Measurements from ENCODE around the gene HOXD11.
A peak's percentile ranks its signal among the peaks of the same experiment; 100 is the strongest.

The HOXD11 gene

DNA sequence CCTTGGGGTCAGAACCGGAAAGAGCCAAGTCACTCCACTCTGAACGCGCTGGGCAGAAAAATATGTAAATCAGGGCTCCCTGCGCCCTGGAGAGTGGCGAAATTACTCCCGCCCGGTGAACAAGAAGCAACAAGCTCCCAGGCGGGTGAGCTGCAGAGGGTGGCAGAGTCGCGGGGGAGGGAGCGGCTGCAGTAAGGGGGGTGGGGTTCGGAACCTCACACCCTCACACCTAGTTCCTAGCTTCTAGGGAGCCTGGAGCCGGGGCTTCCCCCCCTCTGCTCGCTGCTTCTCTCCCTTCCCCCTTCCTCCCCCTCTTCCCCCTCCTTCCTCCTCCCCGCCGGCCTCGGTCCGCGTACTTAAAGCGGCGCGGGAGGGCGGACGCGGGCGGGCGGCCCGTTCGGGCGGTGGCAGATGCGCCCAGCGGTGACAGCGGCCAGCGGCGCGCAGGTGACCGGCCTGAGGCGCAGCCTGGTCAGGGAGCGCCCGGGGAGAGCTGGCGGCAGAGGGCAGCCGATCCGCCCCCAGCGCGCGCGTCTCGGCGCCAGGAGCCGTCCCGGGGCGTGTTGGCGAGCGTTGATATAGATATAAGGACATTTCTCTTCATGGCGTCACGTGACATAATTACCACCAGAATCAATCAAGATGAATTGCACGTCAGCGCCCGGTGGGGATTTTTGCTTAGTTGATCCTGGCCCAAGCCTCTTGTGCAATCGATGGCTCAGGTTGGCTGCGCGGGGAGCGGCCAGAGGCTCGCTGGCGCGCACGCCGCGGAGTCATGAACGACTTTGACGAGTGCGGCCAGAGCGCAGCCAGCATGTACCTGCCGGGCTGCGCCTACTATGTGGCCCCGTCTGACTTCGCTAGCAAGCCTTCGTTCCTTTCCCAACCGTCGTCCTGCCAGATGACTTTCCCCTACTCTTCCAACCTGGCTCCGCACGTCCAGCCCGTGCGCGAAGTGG, at the start of gene HOXD11:
HOXD11 (plus strand) TSS at position 700 of the 959 bp plus-strand sequence; CDS start at position 776, 76 bp downstream.
- Mint-ChIP-seq H3K27ac (no peak within 1 kb of the TSS), H3K27me3 (peaks cover 95% of the 10 kb centered on the region), H3K4me3 (peak within 1 kb of the TSS; percentile 62 to 77), H3K9me3 (no peaks in the 10 kb centered on the region), H3K4me1 (peaks cover 48% of the 10 kb centered on the region)
- ATAC-seq (peak; percentile 61), DNase-seq (no peak)

DNA sequence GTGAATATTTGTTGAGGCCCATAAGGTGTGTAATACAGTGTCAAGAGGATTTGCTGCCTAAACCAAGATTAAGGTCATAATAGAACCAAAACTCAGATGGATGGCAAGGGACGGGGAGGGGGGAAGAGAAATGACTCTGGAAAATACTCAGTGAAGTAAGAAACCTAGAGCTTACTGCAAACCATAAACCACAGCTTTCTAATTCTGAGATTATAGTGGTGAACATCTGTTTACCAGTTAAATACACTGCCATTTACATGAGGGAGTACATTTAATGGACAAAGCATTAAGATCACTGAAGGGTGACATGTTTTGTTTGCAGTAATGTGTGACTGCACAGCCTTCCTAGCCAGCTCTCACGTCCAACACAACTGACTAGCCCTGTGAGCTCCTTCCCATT, 43.1 kb upstream of the HOXD11 start:
- ATAC-seq (peak; percentile 88), DNase-seq (no peak)
- H3K4me3 Mint-ChIP-seq: no peak overlapping the region
- peaks cover 73% of the 10 kb centered on the region for H3K27me3 Mint-ChIP-seq
- peaks cover 19% of the 10 kb centered on the region for H3K4me1 Mint-ChIP-seq
- no peak overlapping the region for H3K27ac Mint-ChIP-seq
- H3K9me3 Mint-ChIP-seq: no peaks in the 10 kb centered on the region

DNA sequence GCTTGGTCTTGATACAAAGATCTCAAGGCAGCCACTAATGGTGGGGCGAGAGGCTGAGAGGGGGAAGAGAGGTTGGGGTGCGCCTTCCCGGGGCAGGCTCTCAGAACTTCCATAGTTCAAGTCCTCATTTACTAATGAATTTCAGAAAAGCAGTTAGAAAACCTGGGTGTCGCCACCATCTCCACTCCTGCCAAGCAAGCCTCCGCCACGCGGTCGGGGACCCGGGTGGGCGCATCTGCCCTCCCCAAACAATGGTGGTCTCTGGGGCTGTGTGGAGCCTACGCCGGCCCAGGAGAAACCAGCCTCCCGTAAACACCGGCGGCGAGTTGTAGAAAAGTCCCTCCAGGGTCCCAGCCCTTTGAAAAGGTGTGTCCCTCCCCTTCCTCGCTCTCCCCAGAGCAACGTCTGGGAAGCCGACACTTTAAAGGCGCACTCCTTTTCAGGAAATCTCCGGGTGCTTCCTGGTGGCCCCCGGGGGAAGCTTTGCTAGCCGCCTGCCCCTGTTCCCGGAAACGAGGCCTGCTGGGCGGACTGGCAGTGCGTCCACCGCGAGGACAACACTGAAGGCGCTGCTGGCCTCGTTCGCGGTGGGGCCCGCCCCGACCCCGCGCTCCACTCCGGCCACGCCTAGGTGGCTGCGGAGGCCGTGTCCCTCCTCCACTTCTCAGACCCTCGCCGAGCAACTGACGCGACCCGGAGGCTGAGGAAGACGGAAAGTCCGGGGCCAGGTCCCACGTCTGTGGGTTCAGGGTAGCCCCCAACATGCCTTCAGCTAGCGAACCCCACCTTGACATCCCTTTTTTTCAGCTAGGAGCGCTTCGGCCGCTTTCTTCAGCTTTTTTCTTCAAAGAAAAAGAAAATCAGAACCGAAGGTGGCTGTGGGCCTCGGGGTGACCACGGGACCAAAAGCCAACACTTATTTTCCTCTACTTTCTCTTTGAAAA, 40.2 kb upstream of the HOXD11 start:
- peak overlapping the region; percentile 40 to 50 for H3K4me3 Mint-ChIP-seq
- ATAC-seq: no peak
- no peak for DNase-seq
- H3K4me1 Mint-ChIP-seq: peaks cover 26% of the 10 kb centered on the region
- peak overlapping the region in 1 of 2 donors; percentile 85 for H3K27ac Mint-ChIP-seq
- no peaks in the 10 kb centered on the region for H3K9me3 Mint-ChIP-seq
- H3K27me3 Mint-ChIP-seq: peaks cover 84% of the 10 kb centered on the region

DNA sequence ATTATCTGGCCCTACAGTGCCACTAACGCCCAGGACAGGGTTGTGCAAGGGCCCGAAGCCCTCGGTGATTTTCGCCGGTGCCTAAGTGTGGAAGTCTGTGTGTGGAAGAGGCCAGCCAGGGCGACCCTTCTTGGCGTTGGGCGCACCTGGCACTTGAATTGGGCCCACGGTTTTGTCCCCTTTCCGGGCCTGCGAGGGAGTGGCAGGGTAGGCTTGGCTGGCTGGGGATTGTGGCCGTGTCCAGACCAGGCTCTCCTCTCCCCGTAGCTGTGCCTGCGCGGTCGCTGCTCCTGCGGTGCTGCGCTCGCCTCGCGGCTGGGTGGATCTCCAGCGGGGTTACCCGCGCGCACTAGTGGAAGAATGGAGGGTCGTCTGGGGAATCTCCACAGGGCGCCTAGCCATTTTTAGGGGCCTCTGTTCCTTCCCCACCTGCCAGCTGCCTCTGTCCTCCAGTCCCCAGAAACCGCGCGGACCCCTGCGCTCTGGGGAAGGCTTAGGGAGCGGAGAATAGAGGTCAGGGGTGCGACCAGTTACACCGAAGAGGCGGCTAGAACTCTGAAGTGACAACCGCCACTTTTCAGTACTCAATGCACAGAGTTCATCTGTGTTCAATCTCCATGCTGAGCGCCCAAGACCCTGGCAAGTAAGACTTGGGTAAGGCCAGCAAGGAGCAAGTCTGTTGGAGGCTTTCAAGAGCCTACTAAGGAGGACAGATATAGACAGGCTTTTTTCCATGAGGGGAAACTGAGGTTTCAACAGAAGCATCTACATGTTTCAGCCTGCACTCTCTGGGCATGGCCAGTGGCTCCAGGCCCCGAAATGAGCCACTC, 39.3 kb upstream of the HOXD11 start:
- no peaks in the 10 kb centered on the region for H3K9me3 Mint-ChIP-seq
- no peak for ATAC-seq
- DNase-seq: no peak
- H3K27ac Mint-ChIP-seq: peak overlapping the region in 1 of 2 donors; percentile 68
- peak overlapping the region; percentile 40 to 50 for H3K4me3 Mint-ChIP-seq
- H3K27me3 Mint-ChIP-seq: peaks cover 84% of the 10 kb centered on the region
- H3K4me1 Mint-ChIP-seq: peaks cover 29% of the 10 kb centered on the region

DNA sequence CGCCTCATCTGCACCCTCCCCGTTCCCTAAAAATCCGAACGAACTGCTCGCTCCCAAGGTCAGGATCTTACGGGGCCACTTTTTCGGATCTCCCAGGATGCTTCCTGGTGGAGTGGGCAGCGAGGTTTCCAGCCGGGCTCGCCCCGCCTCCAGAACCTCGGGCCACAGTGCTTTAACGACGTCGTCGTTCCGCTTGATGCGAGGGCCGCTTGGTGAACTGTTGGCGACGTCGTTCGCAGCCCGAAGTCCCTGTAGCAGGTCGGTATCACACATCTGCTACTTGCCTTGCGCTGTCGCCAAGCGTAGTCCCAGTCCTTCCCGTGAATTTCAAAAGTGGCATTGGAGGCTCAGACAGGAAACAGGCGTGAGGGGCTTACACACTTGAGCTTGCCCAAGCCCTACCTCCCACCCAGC, 38.7 kb upstream of the HOXD11 start:
- peak overlapping the region in 1 of 2 donors; percentile 8 for H3K4me3 Mint-ChIP-seq
- H3K27ac Mint-ChIP-seq: no peak overlapping the region
- H3K27me3 Mint-ChIP-seq: peaks cover 88% of the 10 kb centered on the region
- ATAC-seq (no peak), DNase-seq (no peak)
- no peaks in the 10 kb centered on the region for H3K9me3 Mint-ChIP-seq
- peaks cover 29% of the 10 kb centered on the region for H3K4me1 Mint-ChIP-seq

DNA sequence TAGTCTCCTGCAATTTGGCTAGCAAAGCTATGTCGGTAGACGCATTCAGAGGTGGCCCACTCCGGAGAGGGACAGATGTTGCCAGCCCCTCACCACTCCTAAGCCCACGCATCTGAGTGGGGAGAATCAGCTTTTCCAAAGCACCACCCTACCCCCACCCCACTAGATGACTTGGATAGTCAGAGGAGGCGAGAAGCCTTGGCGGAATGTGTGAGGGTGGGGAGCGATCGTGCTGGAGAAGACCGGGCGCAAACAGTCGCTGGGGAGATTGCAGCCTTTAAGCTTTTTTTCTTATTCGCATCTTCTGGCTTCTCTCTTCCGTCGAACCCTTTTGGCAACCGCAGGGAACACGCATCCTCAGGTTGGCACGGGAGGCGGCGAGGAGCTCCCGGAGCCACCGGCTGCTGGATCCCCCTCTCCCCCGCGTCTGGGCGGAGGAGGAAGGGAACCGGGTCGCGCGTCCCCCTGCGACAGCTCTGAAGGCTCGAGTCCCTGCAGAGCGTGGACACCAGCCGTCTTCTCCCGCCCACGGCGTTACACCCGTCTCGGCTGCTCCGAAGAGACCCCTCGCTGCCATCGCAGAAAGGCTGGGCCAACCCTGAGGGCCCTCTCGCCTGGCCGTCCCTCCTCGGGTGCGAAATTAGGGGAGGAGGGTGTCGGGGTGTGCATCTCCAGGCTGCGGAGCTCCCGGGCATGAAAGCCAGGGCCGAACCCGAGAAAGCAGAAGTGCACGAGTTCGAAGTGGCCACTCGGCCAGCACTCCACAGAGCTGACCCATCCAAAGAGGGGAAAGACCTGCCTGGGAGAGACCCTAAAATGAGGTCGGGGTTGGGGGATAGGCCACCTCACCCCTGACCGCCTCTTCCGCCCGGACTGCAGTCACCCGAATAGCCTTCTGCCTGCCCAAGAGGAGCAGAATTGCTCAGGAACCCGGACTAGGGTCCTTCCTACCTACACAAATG, 35.5 kb upstream of the HOXD11 start:
- Mint-ChIP-seq H3K27me3 (peaks cover 100% of the 10 kb centered on the region), H3K27ac (no peak overlapping the region), H3K4me1 (peaks cover 29% of the 10 kb centered on the region), H3K4me3 (no peak overlapping the region), H3K9me3 (peaks cover 3 to 12% of the 10 kb centered on the region in 2 donors)
- DNase-seq (no peak), ATAC-seq (no peak)

DNA sequence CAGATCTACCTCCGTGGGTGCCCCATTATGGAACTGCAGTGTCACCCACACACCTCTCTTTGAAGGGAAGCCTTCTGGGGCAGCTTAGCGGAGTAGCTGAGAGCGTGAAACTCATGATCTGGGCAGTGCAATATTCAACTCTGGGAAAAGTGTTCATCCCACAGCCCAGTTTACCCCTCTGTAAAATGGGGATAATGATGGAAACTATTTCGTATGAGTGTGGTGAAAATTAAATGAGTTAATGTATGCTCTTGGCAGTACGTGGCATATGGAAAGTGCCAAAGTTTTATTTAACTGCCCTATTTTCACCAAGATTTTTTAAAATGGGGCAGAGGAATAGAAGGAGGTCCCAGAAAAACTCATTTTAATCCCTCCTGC, 34.8 kb upstream of the HOXD11 start:
- Mint-ChIP-seq H3K27ac (no peak overlapping the region), H3K9me3 (peaks cover 5 to 15% of the 10 kb centered on the region in 2 donors), H3K4me1 (peaks cover 23% of the 10 kb centered on the region), H3K27me3 (peaks cover 100% of the 10 kb centered on the region), H3K4me3 (no peak overlapping the region)
- DNase-seq (no peak), ATAC-seq (no peak)

DNA sequence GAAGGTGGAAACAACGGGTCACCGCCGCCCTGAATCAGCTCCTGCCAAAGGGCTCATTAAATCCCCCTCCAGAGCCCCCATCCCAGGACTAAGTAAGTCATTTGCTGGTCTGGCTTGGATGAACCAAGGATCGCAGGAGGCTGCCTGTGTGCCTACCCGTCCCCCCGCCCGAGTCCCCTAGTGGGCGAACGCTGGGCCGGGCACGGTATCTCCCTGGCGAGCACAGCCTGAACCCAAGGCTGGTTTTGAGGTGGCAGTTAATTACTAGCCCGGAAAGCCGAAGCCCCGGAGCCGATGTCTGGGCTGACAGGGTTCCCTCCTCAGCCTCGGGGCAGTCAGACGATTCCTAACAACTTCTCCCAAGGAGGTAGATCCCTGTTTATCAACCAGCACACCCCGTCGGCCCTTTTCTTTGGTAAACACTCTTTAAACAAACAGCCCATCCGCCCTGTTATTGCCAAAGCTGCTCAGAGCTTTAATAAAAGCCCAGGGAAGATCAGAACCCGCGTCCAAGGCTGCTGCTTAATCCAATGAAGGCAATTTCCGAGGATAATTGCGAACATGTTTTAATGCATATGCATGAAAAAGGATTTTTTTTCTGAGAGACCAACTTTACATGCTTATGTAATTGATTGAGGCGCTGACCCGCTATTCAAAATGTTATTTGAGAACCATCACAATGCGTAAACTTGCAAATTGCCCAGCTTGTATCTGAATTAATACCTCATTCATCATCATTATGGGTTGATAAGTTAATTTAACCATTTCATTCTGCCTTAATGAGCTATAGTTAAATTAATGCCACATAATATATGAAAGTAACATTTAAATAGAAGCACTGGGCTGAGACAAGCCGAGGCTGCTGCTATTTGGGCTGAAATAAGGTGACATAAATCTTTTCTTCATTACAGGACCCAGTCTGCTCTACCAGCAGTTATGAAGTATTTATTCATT, 33.9 kb upstream of the HOXD11 start:
- DNase-seq: no peak
- Mint-ChIP-seq H3K4me1 (peaks cover 17% of the 10 kb centered on the region), H3K9me3 (peaks cover 5 to 15% of the 10 kb centered on the region in 2 donors), H3K4me3 (no peak overlapping the region), H3K27ac (no peak overlapping the region), H3K27me3 (peaks cover 94% of the 10 kb centered on the region)
- no peak for ATAC-seq

DNA sequence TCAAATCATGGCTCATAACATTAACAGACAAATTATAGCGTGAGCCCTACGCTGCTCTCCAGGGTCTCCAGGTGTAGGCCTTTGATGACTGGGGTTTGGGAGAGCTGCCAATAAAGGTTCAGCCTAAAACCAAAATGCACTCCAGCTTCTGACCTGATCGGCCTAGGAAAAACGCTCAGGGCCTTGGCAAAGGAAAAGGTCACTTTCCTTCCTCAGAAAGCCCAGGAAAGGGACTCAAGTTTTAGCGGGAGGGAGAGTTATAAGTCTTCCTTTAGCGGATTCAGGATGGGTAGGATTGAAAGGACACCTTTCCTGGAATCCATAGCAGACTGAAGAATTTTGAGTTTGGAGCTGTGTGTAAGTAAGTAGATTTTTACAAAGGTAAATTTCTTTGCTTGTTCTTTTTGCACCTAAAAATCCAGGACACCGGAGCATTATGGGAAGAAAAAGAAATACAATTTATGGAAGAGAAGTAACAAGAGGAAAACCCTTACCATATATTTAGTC, 32.1 kb upstream of the HOXD11 start:
- Mint-ChIP-seq H3K4me1 (peaks cover 24% of the 10 kb centered on the region), H3K27me3 (peaks cover 94% of the 10 kb centered on the region), H3K27ac (no peak overlapping the region), H3K9me3 (peaks cover 10 to 31% of the 10 kb centered on the region in 2 donors), H3K4me3 (no peak overlapping the region)
- DNase-seq: no peak
- no peak for ATAC-seq

DNA sequence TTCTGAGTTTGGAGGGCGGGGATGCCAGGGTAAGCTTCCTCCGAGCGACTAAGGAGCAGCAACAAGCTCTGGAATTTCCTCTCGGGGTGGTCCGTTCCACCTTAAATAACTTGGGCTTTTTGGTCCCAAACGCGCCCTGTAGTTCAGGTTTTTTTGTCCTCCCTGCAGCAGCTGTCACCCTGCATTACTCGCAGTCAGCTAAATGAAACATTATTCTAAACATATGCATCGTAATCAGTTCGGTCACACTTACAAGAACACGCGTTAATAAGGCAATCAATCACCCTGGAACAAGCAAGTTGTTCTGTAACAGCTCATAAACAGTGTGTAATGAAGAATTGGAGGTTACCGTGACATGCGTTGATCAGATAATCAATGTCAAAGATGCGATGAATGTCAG, 31.6 kb upstream of the HOXD11 start:
- ATAC-seq (no peak), DNase-seq (no peak)
- H3K27ac Mint-ChIP-seq: no peak overlapping the region
- H3K9me3 Mint-ChIP-seq: peaks cover 10 to 31% of the 10 kb centered on the region in 2 donors
- H3K4me3 Mint-ChIP-seq: no peak overlapping the region
- peaks cover 92% of the 10 kb centered on the region for H3K27me3 Mint-ChIP-seq
- peaks cover 25% of the 10 kb centered on the region for H3K4me1 Mint-ChIP-seq

DNA sequence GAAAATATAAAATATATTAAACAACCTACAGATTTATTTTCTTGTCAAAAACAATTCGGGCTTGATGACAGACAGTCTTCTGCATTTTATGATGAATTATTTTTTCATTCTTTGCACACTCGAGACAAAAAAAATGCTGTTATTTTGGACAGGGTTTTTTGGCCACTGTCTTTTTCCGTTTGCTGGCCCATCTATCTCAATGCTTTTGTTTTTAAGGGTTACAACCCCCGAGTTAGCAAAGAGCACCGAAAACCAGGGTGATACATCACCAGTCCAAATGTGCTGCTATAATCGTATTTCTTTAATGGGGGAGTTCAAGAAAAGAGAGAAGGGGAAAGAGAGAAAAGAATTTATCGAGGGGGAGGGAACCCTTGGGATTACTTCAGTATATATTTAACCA, 31.0 kb upstream of the HOXD11 start:
- DNase-seq (no peak), ATAC-seq (no peak)
- peaks cover 31% of the 10 kb centered on the region for H3K4me1 Mint-ChIP-seq
- H3K27ac Mint-ChIP-seq: no peak overlapping the region
- H3K27me3 Mint-ChIP-seq: peaks cover 92% of the 10 kb centered on the region
- H3K9me3 Mint-ChIP-seq: peaks cover 10 to 34% of the 10 kb centered on the region in 2 donors
- no peak overlapping the region for H3K4me3 Mint-ChIP-seq

DNA sequence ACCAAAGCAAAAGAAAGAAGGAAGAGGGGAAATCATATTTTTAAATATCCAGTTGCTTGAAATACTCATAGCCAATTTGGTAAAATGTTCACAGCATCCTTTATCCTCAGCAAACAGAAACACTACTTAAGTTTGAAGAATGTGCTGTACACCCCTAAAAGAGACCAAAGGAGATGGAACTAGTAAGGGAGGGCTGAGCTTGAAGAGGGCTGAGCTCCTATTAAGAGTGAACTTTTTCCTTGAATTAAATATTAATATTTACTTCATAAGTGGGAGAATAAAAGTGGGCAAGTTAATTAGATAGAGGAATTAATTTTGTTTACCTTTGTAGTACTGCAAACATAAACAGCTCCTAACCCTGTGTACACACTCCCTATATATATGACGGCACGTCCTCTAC, 30.3 kb upstream of the HOXD11 start:
- no peak overlapping the region for H3K4me3 Mint-ChIP-seq
- DNase-seq (no peak), ATAC-seq (no peak)
- H3K27ac Mint-ChIP-seq: no peak overlapping the region
- H3K27me3 Mint-ChIP-seq: peaks cover 92% of the 10 kb centered on the region
- peaks cover 27% of the 10 kb centered on the region for H3K4me1 Mint-ChIP-seq
- peaks cover 10 to 40% of the 10 kb centered on the region in 2 donors for H3K9me3 Mint-ChIP-seq
